HepG2 (cell line): ENCODE results near the gene POFUT2. TPM values are rescaled to one million over a fixed set of nuclear protein-coding genes. Genes with fewer than 3 reads are reported as not detected.

Experiments used
- BRCA1 ChIP-seq: sonication (generic); formaldehyde crosslinking; IDR thresholded peaks from 2 replicates; pipeline ENCODE4 v1.4.0; 2020; ENCODE audit warnings: missing genetic modification reagents
- FOXC1 ChIP-seq: sonication (generic); formaldehyde crosslinking; IDR thresholded peaks from 2 replicates; pipeline ENCODE4 v1.8.0; 2022; ENCODE audit warnings: mild to moderate bottlenecking, missing genetic modification reagents, borderline replicate concordance
- GTF2F1 ChIP-seq: fragments of 150-350 bp; IDR thresholded peaks from 2 replicates; pipeline ENCODE4 v1.6.1; 2014; ENCODE audit warnings: low read length
- NR1H2 ChIP-seq: sonication (generic); formaldehyde crosslinking; IDR thresholded peaks from 2 replicates; pipeline ENCODE4 v1.8.1; 2022; ENCODE audit warnings: low read depth, missing genetic modification reagents, borderline replicate concordance
- REXO4 ChIP-seq: sonication (generic); formaldehyde crosslinking; IDR thresholded peaks from 2 replicates; pipeline ENCODE4 v1.8.0; 2022; ENCODE audit warnings: missing genetic modification reagents, mild to moderate bottlenecking, borderline replicate concordance
- SIX1 ChIP-seq: sonication (generic); formaldehyde crosslinking; IDR thresholded peaks from 2 replicates; pipeline ENCODE4 v1.4.0; 2020; ENCODE audit warnings: missing genetic modification reagents, borderline replicate concordance
- SMARCC2 ChIP-seq: fragments of 450-650 bp; IDR thresholded peaks from 2 replicates; pipeline ENCODE4 v1.6.1; 2017; ENCODE audit warnings: antibody characterized with exemption, mild to moderate bottlenecking
- TMF1 ChIP-seq: sonication (generic); formaldehyde crosslinking; IDR thresholded peaks from 2 replicates; pipeline ENCODE4 v1.8.1; 2022; ENCODE audit warnings: low read depth, missing genetic modification reagents
- TRIM24 ChIP-seq: sonication (generic); formaldehyde crosslinking; IDR thresholded peaks from 2 replicates; pipeline ENCODE4 v1.8.0; 2022; ENCODE audit warnings: mild to moderate bottlenecking, missing genetic modification reagents
- ZNF30 ChIP-seq: sonication (generic); formaldehyde crosslinking; IDR thresholded peaks from 2 replicates; pipeline ENCODE4 v1.5.0; 2020; ENCODE audit warnings: mild to moderate bottlenecking, missing genetic modification reagents
- ZNF333 ChIP-seq: sonication (generic); formaldehyde crosslinking; IDR thresholded peaks from 2 replicates; pipeline ENCODE4 v1.4.0; 2020; ENCODE audit warnings: mild to moderate bottlenecking, missing genetic modification reagents, borderline replicate concordance
- ZNF713 ChIP-seq: sonication (generic); formaldehyde crosslinking; IDR thresholded peaks from 2 replicates; pipeline ENCODE4 v1.4.0; 2020; ENCODE audit warnings: mild to moderate bottlenecking, missing genetic modification reagents
- polyA plus RNA-seq, 8 experiments: library from polyadenylated mRNA; depleted of rRNA in 3 of 8; stranded (reverse) in 7 of 8; unstranded in 1 of 8; fragments of >200 nt; fragmentation: Illumina TruSeq in 4 of 8; extraction: Trizol in 4 of 8; gene quantifications; 2 replicates each; pipeline versions ENCODE4 v1.2.1 to v1.2.3, GENCODE V29; 2011 to 2016; ENCODE audit warnings: low read depth in 4 of 8, missing spikeins in 1 of 8, mixed read lengths in 1 of 8; ENCODE audit not compliant: insufficient read depth in 1 of 8
- total RNA-seq, 5 experiments: library from RNA; depleted of rRNA; stranded (reverse); fragments of >200 nt; fragmentation: Illumina TruSeq; extraction: Trizol; gene quantifications; 2 replicates each; pipeline ENCODE4 v1.2.3, GENCODE V29; 2016; ENCODE audit warnings: low read depth in 1 of 5
- TF ChIP-seq, protein P1 (sequence below): sonication (generic); formaldehyde crosslinking; IDR thresholded peaks from 2 replicates; pipeline ENCODE4 v1.5.0; 2020; ENCODE audit warnings: mild to moderate bottlenecking, missing genetic modification reagents, borderline replicate concordance
- TF ChIP-seq, protein P2 (sequence below): sonication (generic); formaldehyde crosslinking; conservative IDR thresholded peaks from 2 replicates; pipeline ENCODE4 v1.5.0; 2020; ENCODE audit warnings: missing genetic modification reagents
- TF ChIP-seq, protein P3 (sequence below): sonication (generic); formaldehyde crosslinking; IDR thresholded peaks from 2 replicates; pipeline ENCODE4 v1.5.0; 2020; ENCODE audit warnings: mild to moderate bottlenecking, missing genetic modification reagents, moderate library complexity
- TF ChIP-seq, protein P4 (sequence below): IDR thresholded peaks from 2 replicates; pipeline ENCODE4 v1.6.1; 2016

Gene POFUT2
- total and polyA plus RNA-seq, 2 of the 13 experiments (the other 11 are each of a cell fraction or from before 2014, with no cell fraction given) = 22.8 to 24.0 TPM

DNA sequence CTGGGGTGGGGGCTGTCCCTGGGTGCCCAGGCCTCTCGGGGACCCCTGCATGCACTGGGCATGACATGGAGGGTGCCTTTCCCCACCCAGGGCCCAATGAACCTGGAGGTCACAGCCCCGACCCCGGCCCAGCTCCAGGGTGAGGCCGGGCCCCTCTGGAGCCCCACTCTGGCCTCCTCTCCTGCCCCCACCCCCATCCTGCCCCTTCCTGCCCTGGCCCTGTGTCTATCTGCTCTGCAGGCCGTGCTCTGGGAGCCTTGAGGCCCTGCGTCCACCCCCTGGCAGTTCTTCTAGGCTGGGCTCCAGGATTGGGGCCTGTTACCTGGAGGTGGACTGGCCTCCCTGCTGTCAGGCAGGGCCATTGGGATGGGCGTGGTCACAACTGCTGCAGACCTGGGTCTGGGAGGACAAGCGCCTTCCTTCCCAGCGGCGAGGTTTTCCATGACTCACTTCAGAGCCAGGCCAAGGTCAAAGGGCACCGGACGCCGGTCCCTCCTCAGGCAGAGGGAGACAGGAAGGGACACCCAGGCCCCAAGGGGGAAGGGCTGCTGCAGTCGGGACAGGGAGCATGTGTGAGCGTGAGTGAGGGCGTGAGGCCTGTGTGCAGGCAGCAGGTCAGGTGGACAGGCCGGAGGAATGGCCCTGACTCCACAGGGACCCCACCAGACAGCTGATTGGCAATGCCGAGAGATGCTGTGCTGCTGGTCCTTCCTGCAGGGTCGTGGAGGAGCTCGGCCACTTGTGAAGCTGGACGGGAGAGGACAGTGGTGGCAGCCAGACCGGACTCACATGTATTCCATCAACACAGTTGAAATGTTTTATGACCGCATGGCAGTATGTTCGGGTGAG is 31.1 kb upstream of the POFUT2 start (continued):
- TF ChIP-seq ZNF333 (CRISPR knock-in tag) (no peak), SMARCC2 (no peak), TRIM24 (CRISPR knock-in tag) (no peak), BRCA1 (0 out of 2 replicates have a peak, but pooled peaks have one; percentile 14), TMF1 (no peak), ZNF713 (CRISPR knock-in tag) (no peak), NR1H2 (no peak), REXO4 (CRISPR knock-in tag) (no peak), ZNF30 (no peak), GTF2F1 (no peak), SIX1 (CRISPR knock-in tag) (no peak), FOXC1 (no peak)
- TF ChIP-seq, protein P1, sequence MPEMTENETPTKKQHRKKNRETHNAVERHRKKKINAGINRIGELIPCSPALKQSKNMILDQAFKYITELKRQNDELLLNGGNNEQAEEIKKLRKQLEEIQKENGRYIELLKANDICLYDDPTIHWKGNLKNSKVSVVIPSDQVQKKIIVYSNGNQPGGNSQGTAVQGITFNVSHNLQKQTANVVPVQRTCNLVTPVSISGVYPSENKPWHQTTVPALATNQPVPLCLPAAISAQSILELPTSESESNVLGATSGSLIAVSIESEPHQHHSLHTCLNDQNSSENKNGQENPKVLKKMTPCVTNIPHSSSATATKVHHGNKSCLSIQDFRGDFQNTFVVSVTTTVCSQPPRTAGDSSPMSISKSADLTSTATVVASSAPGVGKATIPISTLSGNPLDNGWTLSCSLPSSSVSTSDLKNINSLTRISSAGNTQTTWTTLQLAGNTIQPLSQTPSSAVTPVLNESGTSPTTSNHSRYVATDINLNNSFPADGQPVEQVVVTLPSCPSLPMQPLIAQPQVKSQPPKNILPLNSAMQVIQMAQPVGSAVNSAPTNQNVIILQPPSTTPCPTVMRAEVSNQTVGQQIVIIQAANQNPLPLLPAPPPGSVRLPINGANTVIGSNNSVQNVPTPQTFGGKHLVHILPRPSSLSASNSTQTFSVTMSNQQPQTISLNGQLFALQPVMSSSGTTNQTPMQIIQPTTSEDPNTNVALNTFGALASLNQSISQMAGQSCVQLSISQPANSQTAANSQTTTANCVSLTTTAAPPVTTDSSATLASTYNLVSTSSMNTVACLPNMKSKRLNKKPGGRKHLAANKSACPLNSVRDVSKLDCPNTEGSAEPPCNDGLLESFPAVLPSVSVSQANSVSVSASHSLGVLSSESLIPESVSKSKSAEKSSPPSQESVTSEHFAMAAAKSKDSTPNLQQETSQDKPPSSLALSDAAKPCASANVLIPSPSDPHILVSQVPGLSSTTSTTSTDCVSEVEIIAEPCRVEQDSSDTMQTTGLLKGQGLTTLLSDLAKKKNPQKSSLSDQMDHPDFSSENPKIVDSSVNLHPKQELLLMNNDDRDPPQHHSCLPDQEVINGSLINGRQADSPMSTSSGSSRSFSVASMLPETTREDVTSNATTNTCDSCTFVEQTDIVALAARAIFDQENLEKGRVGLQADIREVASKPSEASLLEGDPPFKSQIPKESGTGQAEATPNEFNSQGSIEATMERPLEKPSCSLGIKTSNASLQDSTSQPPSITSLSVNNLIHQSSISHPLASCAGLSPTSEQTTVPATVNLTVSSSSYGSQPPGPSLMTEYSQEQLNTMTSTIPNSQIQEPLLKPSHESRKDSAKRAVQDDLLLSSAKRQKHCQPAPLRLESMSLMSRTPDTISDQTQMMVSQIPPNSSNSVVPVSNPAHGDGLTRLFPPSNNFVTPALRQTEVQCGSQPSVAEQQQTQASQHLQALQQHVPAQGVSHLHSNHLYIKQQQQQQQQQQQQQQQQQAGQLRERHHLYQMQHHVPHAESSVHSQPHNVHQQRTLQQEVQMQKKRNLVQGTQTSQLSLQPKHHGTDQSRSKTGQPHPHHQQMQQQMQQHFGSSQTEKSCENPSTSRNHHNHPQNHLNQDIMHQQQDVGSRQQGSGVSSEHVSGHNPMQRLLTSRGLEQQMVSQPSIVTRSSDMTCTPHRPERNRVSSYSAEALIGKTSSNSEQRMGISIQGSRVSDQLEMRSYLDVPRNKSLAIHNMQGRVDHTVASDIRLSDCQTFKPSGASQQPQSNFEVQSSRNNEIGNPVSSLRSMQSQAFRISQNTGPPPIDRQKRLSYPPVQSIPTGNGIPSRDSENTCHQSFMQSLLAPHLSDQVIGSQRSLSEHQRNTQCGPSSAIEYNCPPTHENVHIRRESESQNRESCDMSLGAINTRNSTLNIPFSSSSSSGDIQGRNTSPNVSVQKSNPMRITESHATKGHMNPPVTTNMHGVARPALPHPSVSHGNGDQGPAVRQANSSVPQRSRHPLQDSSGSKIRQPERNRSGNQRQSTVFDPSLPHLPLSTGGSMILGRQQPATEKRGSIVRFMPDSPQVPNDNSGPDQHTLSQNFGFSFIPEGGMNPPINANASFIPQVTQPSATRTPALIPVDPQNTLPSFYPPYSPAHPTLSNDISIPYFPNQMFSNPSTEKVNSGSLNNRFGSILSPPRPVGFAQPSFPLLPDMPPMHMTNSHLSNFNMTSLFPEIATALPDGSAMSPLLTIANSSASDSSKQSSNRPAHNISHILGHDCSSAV = no peak
- TF ChIP-seq, protein P2, sequence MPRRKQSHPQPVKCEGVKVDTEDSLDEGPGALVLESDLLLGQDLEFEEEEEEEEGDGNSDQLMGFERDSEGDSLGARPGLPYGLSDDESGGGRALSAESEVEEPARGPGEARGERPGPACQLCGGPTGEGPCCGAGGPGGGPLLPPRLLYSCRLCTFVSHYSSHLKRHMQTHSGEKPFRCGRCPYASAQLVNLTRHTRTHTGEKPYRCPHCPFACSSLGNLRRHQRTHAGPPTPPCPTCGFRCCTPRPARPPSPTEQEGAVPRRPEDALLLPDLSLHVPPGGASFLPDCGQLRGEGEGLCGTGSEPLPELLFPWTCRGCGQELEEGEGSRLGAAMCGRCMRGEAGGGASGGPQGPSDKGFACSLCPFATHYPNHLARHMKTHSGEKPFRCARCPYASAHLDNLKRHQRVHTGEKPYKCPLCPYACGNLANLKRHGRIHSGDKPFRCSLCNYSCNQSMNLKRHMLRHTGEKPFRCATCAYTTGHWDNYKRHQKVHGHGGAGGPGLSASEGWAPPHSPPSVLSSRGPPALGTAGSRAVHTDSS (CRISPR knock-in tag) = no peak
- TF ChIP-seq, protein P3, sequence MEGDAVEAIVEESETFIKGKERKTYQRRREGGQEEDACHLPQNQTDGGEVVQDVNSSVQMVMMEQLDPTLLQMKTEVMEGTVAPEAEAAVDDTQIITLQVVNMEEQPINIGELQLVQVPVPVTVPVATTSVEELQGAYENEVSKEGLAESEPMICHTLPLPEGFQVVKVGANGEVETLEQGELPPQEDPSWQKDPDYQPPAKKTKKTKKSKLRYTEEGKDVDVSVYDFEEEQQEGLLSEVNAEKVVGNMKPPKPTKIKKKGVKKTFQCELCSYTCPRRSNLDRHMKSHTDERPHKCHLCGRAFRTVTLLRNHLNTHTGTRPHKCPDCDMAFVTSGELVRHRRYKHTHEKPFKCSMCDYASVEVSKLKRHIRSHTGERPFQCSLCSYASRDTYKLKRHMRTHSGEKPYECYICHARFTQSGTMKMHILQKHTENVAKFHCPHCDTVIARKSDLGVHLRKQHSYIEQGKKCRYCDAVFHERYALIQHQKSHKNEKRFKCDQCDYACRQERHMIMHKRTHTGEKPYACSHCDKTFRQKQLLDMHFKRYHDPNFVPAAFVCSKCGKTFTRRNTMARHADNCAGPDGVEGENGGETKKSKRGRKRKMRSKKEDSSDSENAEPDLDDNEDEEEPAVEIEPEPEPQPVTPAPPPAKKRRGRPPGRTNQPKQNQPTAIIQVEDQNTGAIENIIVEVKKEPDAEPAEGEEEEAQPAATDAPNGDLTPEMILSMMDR (CRISPR knock-in tag) = peak; percentile 35; the same call in 1 of the 2 replicates
- TF ChIP-seq, protein P4, sequence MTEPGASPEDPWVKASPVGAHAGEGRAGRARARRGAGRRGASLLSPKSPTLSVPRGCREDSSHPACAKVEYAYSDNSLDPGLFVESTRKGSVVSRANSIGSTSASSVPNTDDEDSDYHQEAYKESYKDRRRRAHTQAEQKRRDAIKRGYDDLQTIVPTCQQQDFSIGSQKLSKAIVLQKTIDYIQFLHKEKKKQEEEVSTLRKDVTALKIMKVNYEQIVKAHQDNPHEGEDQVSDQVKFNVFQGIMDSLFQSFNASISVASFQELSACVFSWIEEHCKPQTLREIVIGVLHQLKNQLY (CRISPR knock-in tag) = 0 out of 2 replicates have a peak, but pooled peaks have one; percentile 38
